Peyer's patch (tissue), 4 donors: ENCODE results near the gene AEN. TPM values are rescaled to one million over a fixed set of nuclear protein-coding genes. Genes with fewer than 3 reads are reported as not detected.

Source experiments
- DNase-seq, 3 donors: peaks; one replicate each; pipeline ENCODE4 v3.0.0-alpha.2; 2017 to 2019
- H3K27ac ChIP-seq, 4 donors: fragments of 200-600 bp; sonication (generic); one replicate each; pipeline ENCODE4 v1.5.1; 2016 to 2019
- H3K27me3 ChIP-seq, 2 donors: fragments of 200-600 bp; sonication (generic); one replicate each; pipeline ENCODE4 v1.5.1; 2019
- H3K36me3 ChIP-seq, 3 donors: fragments of 200-600 bp; sonication (generic); one replicate each; pipeline ENCODE4 v1.5.1; 2016 to 2019
- H3K4me1 ChIP-seq, 4 donors: fragments of 200-600 bp; sonication (generic); one replicate each; pipeline ENCODE4 v1.5.1; 2016 to 2019
- H3K4me3 ChIP-seq, 4 donors: fragments of 200-600 bp; sonication (generic); 1 replicate in 3 of 4; 2 replicates in 1 of 4; pipeline ENCODE4 v1.5.1; 2016 to 2019; ENCODE audit warnings: mild to moderate bottlenecking in 1 of 4
- H3K9me3 ChIP-seq, 4 donors: fragments of 200-600 bp; sonication (generic); one replicate each; pipeline ENCODE4 v1.5.1; 2016 to 2019; ENCODE audit warnings: mild to moderate bottlenecking in 1 of 4
- CTCF ChIP-seq, 6 experiments: fragments of 450-650 bp in 4 of 6; fragments of 200-600 bp in 2 of 6; sonication (generic) in 1 of 6; IDR thresholded peaks; one replicate each; pipeline ENCODE4 v1.5.1; 2017 to 2019; ENCODE audit warnings: antibody characterized with exemption in 6 of 6, mild to moderate bottlenecking in 3 of 6, moderate library complexity in 1 of 6
- POLR2A ChIP-seq, 2 donors: fragments of 450-650 bp; IDR thresholded peaks; one replicate each; pipeline ENCODE4 v1.5.1; 2017; ENCODE audit warnings: antibody characterized with exemption in 2 of 2, mild to moderate bottlenecking in 2 of 2, moderate library complexity in 2 of 2
- total RNA-seq, 4 donors: library from RNA; depleted of rRNA; stranded (reverse); fragments of >200 nt; gene quantifications; one replicate each; pipeline ENCODE4 v1.1.0, GENCODE V29; 2016

Gene AEN
- total RNA-seq, 4 donors from 2014 or later = 9.6 to 17.3 (median 11.5) TPM

- DNase-seq = no peak
- peak overlapping the region; percentile 45 to 96 (median 68) for H3K27ac ChIP-seq
- no peak for TF ChIP-seq CTCF (IDR thresholded peaks at IDR 0.05)
- no peak for TF ChIP-seq POLR2A (IDR thresholded peaks at IDR 0.05)
Measured at GRCh38 chr15:88624971-88625490, 3.9 kb downstream of the AEN start.

GRCh38 chr15:88625943-88626741, 5.0 kb downstream of the AEN start:
- Histone ChIP-seq H3K36me3 (peaks cover 0 to 11% (median 0%) of the 10 kb centered on the region in 3 donors), H3K4me1 (peaks cover 8 to 77% (median 47%) of the 10 kb centered on the region in 4 donors), H3K27ac (peak overlapping the region in 3 of 4 donors; percentile 40 to 96 (median 66)), H3K9me3 (no peaks in the 10 kb centered on the region), H3K27me3 (no peaks in the 10 kb centered on the region), H3K4me3 (no peak overlapping the region)
- no peak for DNase-seq
- TF ChIP-seq CTCF (IDR thresholded peaks at IDR 0.05) (no peak), POLR2A (IDR thresholded peaks at IDR 0.05) (no peak)

More at GRCh38 chr15:88624971-88625490, 3.9 kb downstream of the AEN start:
- H3K36me3 ChIP-seq = peaks cover 0 to 11% (median 0%) of the 10 kb centered on the region in 3 donors
- no peaks in the 10 kb centered on the region for H3K9me3 ChIP-seq
- peak overlapping the region in 2 of 4 donors; percentile 13 to 24 for H3K4me3 ChIP-seq
- H3K4me1 ChIP-seq = peaks cover 2 to 69% (median 40%) of the 10 kb centered on the region in 4 donors
- no peaks in the 10 kb centered on the region for H3K27me3 ChIP-seq

GRCh38 chr15:88627463-88627862, 6.3 kb downstream of the AEN start:
- Histone ChIP-seq H3K27me3 (no peaks in the 10 kb centered on the region), H3K27ac (peak overlapping the region; percentile 37 to 96 (median 58)), H3K4me1 (peaks cover 11 to 79% (median 47%) of the 10 kb centered on the region in 4 donors), H3K9me3 (no peaks in the 10 kb centered on the region), H3K4me3 (no peak overlapping the region), H3K36me3 (peaks cover 0 to 11% (median 0%) of the 10 kb centered on the region in 3 donors)
- DNase-seq = peak in 2 of 3 donors; percentile 92 to 93
- no peak for TF ChIP-seq CTCF (IDR thresholded peaks at IDR 0.05)
- no peak for TF ChIP-seq POLR2A (IDR thresholded peaks at IDR 0.05)

GRCh38 chr15:88628018-88628654, 7.0 kb downstream of the AEN start:
- peak overlapping the region; percentile 5 to 96 (median 44) for H3K27ac ChIP-seq
- no peak for TF ChIP-seq POLR2A (IDR thresholded peaks at IDR 0.05)
- no peak for TF ChIP-seq CTCF (IDR thresholded peaks at IDR 0.05)
- no peaks in the 10 kb centered on the region for H3K9me3 ChIP-seq
- H3K4me3 ChIP-seq = no peak overlapping the region
- H3K27me3 ChIP-seq = no peaks in the 10 kb centered on the region
- H3K36me3 ChIP-seq = peaks cover 0 to 11% (median 0%) of the 10 kb centered on the region in 3 donors
- H3K4me1 ChIP-seq = peaks cover 11 to 72% (median 44%) of the 10 kb centered on the region in 4 donors
- no peak for DNase-seq

GRCh38 chr15:88629071-88629470, 7.9 kb downstream of the AEN start:
- Histone ChIP-seq H3K27me3 (no peaks in the 10 kb centered on the region), H3K27ac (peak overlapping the region in 3 of 4 donors; percentile 54 to 96 (median 79)), H3K4me3 (no peak overlapping the region), H3K9me3 (no peaks in the 10 kb centered on the region), H3K4me1 (peaks cover 11 to 63% (median 41%) of the 10 kb centered on the region in 4 donors), H3K36me3 (peaks cover 0 to 11% (median 0%) of the 10 kb centered on the region in 3 donors)
- no peak for TF ChIP-seq POLR2A (IDR thresholded peaks at IDR 0.05)
- no peak for TF ChIP-seq CTCF (IDR thresholded peaks at IDR 0.05)
- DNase-seq = no peak
